Measurements from ENCODE around the gene EFL1. TPM values are rescaled to one million over a fixed set of nuclear protein-coding genes. Genes with fewer than 3 reads are reported as not detected.

Gene EFL1
- total RNA-seq, 2 experiments from 2014 or later, result 25.1 to 25.7 TPM

DNA sequence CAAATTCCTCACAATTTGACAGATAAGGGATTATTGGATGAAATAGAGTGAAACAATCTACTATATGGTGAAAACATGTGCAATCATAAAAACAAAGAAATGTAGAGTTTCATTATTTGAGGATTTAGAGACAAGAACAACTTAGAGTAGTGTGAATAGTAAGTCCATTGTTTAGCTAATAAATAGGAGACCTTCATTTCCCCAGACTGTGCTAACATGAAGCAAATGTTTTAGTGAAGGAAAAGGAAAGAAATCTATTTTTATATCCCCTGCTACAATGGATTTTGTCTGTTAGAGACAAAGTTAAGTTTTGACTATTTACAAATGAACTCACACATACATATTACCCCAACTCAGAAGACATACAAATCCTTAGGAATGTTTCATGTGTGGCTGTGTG is 77.8 kb downstream of the EFL1 start:
- no peaks in the 10 kb centered on the region for H3K36me3 ChIP-seq (ENCODE audit: insufficient read depth, low read length)
- DNase-seq (ENCODE audit: low spot score), result no peak
- intact Hi-C loops (cut with micrococcal nuclease; ENCODE audit: unreplicated experiment), result no loop called here
- H2AFZ ChIP-seq (ENCODE audit: low read length), result no peak overlapping the region
- no peaks in the 10 kb centered on the region for H3K79me2 ChIP-seq (ENCODE audit: insufficient read depth, low read depth, low read length)
- TF ChIP-seq, protein P1, sequence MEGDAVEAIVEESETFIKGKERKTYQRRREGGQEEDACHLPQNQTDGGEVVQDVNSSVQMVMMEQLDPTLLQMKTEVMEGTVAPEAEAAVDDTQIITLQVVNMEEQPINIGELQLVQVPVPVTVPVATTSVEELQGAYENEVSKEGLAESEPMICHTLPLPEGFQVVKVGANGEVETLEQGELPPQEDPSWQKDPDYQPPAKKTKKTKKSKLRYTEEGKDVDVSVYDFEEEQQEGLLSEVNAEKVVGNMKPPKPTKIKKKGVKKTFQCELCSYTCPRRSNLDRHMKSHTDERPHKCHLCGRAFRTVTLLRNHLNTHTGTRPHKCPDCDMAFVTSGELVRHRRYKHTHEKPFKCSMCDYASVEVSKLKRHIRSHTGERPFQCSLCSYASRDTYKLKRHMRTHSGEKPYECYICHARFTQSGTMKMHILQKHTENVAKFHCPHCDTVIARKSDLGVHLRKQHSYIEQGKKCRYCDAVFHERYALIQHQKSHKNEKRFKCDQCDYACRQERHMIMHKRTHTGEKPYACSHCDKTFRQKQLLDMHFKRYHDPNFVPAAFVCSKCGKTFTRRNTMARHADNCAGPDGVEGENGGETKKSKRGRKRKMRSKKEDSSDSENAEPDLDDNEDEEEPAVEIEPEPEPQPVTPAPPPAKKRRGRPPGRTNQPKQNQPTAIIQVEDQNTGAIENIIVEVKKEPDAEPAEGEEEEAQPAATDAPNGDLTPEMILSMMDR (conservative IDR thresholded peaks at IDR 0.05; ENCODE audit: low read length), result no peak
- no peak for TF ChIP-seq EZH2phosphoT487 (IDR thresholded peaks at IDR 0.05; ENCODE audit: borderline replicate concordance, low read depth, low read length)
- H3K27ac ChIP-seq (ENCODE audit: low read depth, low read length, poor library complexity, severe bottlenecking), result no peak overlapping the region
- H3K9me2 ChIP-seq (ENCODE audit: insufficient read depth, low read length), result no peaks in the 10 kb centered on the region
- ChIA-PET CTCF (ENCODE audit: unreplicated experiment) (interaction anchor here (0.6 kb wide), 1 partner anchor 23 kb away, joined by 3 read pairs; no protein-coding TSS in a partner anchor), POLR2A (no interaction called here)
- no peak overlapping the region for H3K4me2 ChIP-seq (ENCODE audit: low read length)
- BruUV-seq (replicated peaks), result no TSS peak
- H4K20me1 ChIP-seq (ENCODE audit: insufficient read depth, low read length), result no peaks in the 10 kb centered on the region
- no peak overlapping the region for H3K4me3 ChIP-seq (ENCODE audit: low read depth, low read length, poor library complexity, severe bottlenecking)
- H3K4me1 ChIP-seq (ENCODE audit: insufficient read depth, low read length, poor library complexity, severe bottlenecking), result no peaks in the 10 kb centered on the region
- H3K9me3 ChIP-seq (ENCODE audit: low read length), result no peaks in the 10 kb centered on the region

DNA sequence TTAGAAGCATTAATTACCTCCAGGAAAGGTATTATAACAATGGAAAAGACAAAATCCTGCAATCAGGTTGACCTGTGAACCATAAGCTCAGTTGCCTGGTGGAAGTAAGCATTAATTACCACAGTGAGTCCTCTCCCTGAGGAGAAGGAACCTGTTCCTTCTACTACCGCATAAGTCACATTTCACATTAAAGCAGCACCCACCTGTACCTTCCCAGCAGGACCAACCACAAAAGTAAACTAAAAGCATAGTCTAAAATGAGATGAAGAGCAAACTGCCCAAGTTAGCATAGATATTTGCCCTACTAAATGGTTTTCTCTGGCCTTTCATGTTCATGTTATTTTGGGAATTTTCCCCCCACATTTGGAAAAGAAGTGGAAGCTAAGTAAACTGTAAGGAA is 78.2 kb downstream of the EFL1 start:
- Histone ChIP-seq H3K79me2 (ENCODE audit: insufficient read depth, low read depth, low read length) (no peaks in the 10 kb centered on the region), H3K36me3 (ENCODE audit: insufficient read depth, low read length) (no peaks in the 10 kb centered on the region), H3K4me2 (ENCODE audit: low read length) (no peak overlapping the region), H2AFZ (ENCODE audit: low read length) (no peak overlapping the region), H4K20me1 (ENCODE audit: insufficient read depth, low read length) (no peaks in the 10 kb centered on the region), H3K4me1 (ENCODE audit: insufficient read depth, low read length, poor library complexity, severe bottlenecking) (no peaks in the 10 kb centered on the region), H3K27ac (ENCODE audit: low read depth, low read length, poor library complexity, severe bottlenecking) (no peak overlapping the region), H3K9me3 (ENCODE audit: low read length) (no peaks in the 10 kb centered on the region), H3K9me2 (ENCODE audit: insufficient read depth, low read length) (no peaks in the 10 kb centered on the region), H3K4me3 (ENCODE audit: low read depth, low read length, poor library complexity, severe bottlenecking) (no peak overlapping the region)
- intact Hi-C loops (cut with micrococcal nuclease; ENCODE audit: unreplicated experiment), result no loop called here
- ChIA-PET POLR2A (no interaction called here), CTCF (ENCODE audit: unreplicated experiment) (no interaction called here)
- DNase-seq (ENCODE audit: low spot score), result no peak
- TF ChIP-seq, protein P1 (conservative IDR thresholded peaks at IDR 0.05; ENCODE audit: low read length), result no peak
- BruUV-seq (replicated peaks), result no TSS peak

DNA sequence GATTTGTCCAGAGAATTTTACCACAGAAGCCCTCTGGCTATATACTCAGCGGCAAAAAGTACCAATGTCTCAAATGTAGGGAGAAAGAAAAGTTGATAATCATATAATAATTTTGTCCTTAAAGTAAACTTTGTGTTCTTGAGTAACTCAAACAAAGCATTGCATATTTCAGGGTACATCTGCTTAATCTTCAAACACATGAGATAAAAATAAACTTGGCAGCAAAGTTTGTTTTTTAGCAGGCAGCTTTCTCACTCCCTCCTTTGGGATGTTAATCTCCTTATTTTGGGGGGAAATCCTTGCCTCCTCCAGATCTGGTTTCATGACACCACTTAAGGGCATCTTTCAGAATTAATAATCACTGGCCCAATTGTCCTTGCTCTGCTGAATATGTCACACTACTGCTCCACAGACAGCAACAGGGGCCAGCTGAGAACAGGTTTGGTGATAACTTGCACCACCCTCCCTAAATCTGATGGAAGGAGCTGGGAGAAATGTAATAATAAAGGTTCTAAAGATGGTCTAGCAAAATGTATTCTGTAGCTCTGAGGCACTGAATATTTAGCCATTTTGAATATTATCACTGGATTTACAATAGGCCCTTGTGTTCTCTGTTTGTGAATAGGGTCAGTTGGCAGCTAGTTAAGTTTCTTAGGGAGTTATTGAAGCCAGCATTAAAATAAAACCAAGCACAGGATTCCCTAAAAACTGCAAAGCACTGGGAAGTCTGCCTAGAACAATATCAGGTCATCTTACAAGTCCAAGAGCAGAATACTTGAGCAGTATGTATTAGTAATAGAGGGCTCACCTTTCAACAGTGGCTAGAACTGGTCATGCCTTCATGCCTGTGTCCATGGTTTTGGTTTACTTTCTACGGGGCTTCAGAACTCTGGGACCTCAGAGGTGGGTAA is 79.2 kb downstream of the EFL1 start:
- Histone ChIP-seq H3K79me2 (ENCODE audit: insufficient read depth, low read depth, low read length) (no peaks in the 10 kb centered on the region), H3K27ac (ENCODE audit: low read depth, low read length, poor library complexity, severe bottlenecking) (no peak overlapping the region), H3K9me2 (ENCODE audit: insufficient read depth, low read length) (no peaks in the 10 kb centered on the region), H2AFZ (ENCODE audit: low read length) (no peak overlapping the region), H4K20me1 (ENCODE audit: insufficient read depth, low read length) (no peaks in the 10 kb centered on the region), H3K9me3 (ENCODE audit: low read length) (no peaks in the 10 kb centered on the region), H3K36me3 (ENCODE audit: insufficient read depth, low read length) (0 out of 2 replicates have a peak, but pooled peaks cover 2% of the 10 kb centered on the region), H3K4me3 (ENCODE audit: low read depth, low read length, poor library complexity, severe bottlenecking) (no peak overlapping the region), H3K4me2 (ENCODE audit: low read length) (no peak overlapping the region), H3K4me1 (ENCODE audit: insufficient read depth, low read length, poor library complexity, severe bottlenecking) (no peaks in the 10 kb centered on the region)
- ChIA-PET CTCF (ENCODE audit: unreplicated experiment) (no interaction called here), POLR2A (no interaction called here)
- no peak for DNase-seq (ENCODE audit: low spot score)
- intact Hi-C loops (cut with micrococcal nuclease; ENCODE audit: unreplicated experiment), result no loop called here
- TF ChIP-seq, protein P1 (conservative IDR thresholded peaks at IDR 0.05; ENCODE audit: low read length), result no peak
- no peak for TF ChIP-seq EZH2phosphoT487 (IDR thresholded peaks at IDR 0.05; ENCODE audit: borderline replicate concordance, low read depth, low read length)
- BruUV-seq (replicated peaks), result no TSS peak

Data from OCI-LY7 (cell line).